GM19467 (cell line): ENCODE measurements around the gene ANTXR1.

Source experiments
- ATAC-seq: cut with Tn5 transposase; IDR thresholded peaks from one replicate; pipeline ENCODE4 v1.9.1; 2021; ENCODE audit warnings: mild to moderate bottlenecking, moderate library complexity; ENCODE audit not compliant: unreplicated experiment

Gene ANTXR1

DNA sequence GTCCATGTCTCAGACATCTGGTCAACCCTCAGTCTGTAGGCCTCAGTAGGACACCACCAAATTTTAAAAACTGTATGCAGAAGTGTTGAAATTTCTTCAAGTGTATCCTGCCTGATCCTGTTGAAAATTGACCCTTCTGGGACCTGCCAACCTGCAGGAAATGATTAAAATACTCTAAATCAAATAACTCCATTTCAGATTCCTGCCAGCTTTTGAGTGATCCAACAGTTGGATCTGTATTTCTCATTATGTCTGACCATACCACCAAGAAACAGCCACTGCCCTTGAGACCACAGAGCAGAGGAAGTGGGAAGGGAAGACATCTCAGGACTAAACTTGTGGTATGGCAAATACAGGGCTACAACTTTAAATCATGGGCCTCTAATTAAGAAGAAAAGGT, 113.4 kb downstream of the ANTXR1 start:
- ATAC-seq, result no peak

GRCh38 chr2:69131452-69131851, 118.5 kb downstream of the ANTXR1 start:
- no peak for ATAC-seq

DNA sequence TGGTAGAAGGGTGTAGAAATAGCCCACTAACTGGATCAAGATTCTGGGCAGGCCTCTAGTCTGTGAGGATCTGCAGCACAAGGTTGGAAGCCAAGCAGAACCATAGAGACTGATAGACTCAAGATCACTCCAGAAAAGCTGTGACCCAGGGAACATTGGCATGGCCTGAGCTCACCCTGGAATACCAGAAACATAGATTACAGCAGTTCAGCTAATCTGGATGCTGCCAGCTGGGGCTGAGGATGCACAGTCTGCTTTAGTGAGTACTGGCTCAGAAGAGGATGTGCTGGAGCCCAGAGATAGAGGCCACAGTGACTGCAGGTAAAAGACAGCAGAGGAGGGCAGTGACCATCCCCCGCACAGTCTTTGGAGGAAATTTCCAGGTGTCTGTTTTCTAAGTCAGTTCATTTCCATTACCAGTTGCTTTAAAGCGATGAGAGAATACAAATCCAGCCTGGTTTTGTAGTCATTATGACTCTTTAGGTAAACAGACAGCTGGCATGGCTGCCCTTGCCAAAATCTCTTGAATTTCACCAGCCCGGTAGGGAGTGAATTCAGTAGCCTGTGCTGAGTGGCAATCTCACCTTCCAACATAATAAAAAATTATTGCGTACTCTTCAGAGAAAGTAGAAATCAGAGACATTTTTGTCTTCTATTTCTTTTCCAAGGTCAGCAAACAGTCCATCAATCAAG, 119.2 kb downstream of the ANTXR1 start:
- ATAC-seq, result no peak

GRCh38 chr2:69132960-69133590, 120.1 kb downstream of the ANTXR1 start:
- no peak for ATAC-seq

DNA sequence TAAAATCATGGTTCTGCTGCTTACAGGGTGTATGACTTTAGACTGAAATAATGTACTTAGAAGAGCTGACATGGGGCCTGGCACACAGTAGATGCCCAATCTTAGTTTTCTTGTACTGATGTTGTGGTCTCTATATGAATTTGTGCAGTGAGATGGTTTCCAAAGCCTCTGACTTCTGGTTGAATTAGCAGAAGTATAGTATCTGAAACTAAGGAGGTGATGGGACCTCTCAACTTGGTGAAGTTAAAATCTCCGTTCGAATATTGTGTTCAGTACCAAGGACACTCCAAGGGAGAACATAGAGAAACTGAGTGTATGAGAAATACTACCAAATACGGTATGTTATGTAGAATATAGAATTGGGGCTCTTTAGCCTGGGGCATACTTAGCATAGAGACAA, 120.9 kb downstream of the ANTXR1 start:
- ATAC-seq, result no peak

GRCh38 chr2:69134306-69134945, 121.4 kb downstream of the ANTXR1 start:
- no peak for ATAC-seq

DNA sequence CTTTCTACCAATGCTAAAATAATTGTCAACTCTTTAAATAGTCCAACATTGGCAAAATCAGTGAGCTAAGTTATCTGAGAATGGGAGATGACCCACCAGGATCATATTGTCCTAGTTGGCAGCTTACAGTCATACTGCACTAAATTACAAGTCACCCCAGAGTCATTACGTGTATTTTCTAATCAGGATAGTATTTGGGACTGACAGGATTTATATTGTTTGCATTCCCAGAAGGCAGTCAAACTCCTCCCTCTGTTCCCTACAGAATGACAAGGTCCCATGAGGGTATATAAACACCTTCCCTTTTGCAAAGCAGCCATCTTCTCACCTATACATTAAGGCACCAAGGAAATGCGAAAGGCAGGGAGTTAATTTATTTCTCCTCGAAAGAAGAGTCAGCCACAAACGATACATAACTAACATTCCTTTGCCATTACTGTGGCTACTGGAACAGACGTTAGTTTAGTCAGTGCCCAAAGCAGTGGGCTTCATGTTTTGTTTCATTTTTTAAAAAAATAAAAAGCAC, 125.3 kb downstream of the ANTXR1 start:
- no peak for ATAC-seq

DNA sequence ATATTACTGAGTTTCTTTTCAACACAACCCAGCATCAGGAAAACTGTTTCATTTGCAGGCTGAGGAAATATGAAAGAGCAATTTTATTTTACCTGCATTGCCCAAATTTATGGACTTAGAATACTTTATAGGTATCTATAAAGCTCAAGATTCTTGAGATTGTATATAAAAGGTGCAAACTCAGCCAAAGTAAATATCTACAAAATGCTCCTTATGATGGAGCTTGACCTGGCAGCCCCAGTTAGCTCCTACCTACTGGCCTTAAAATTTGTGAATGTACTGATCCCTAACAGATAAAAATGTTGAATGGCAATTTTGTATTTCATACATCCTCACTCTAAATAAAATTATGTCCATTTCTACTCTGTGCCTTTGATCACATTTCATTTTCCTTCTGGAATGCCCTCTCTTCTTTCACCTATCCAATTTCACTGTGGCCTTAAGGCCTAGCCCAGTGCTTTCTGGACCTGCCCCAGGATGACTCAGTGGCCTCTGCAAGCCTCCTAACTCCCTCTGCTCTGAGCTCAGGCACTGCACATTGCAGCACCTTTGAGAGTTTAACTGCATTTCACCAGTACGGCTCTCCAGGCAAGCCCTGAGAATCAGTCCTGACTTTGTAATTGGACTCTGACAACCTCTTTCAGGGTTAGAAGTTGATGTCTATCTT, 125.9 kb downstream of the ANTXR1 start:
- no peak for ATAC-seq

- no peak for ATAC-seq
Observed at GRCh38 chr2:69139778-69140670, 127.0 kb downstream of the ANTXR1 start.

GRCh38 chr2:69141061-69141460, 128.1 kb downstream of the ANTXR1 start:
- no peak for ATAC-seq

DNA sequence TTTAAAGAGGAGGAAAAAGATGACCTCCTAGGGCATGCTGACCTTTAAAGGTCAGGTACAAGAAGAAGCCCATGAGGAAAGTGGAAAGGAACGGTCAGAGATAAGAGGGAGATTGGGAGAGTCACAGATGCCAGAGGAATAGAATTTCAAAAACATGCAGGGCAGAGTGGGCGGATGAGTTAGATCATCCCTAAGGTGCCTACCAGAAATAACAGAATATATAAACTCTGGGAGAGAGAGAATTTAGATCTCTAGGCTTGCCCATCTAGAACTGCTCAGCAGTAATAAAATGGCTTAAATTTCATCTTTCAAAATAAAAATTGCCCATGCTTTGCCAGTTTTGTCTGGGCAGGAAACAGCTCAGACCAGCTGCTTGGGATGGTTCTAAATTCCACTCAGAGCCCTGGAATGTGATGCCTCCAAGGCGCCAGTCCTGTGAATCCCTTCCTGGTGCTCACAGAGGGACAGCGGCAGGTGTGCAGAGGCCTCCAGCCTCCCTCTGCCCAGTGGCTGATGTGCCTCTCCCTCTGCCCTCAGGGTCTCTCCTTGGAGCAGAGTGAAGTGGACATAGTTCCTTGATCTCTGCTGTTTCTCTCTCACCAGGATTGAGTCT, 130.9 kb downstream of the ANTXR1 start:
- no peak for ATAC-seq

- ATAC-seq, result no peak
Observed at GRCh38 chr2:69145204-69145603, 132.2 kb downstream of the ANTXR1 start.

DNA sequence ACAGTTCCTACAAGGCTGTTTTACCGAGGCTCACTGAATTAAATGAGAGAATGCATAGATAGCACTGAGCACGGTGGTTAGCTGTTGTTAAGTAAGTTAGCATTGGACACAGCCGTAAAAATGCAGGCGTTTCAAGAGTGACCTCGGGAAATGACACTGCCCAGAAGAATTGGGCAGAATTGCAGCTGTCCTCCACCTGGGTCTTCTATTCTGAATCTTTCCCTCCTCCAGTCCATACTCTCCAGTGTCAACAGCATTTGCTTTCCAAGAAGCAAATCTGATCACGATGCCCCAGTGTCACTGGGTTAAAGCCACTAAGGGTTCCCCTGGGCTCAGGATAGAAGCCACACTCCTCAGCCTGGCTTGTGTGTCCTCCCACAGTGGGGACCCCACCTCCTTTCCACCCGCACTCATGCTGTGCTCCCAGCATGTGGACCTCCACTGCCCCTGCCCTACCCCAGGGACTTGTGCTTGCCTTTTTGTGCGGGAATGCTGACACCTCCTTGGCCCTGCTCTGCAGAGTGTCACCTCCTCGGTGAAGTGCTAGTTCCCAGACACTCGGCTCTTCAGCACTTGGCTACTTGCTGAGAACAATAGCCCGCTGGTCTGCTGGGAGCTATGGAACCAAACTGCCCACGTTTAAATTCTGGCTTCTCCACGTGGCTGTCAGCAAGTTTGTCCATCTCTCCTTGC, 135.0 kb downstream of the ANTXR1 start:
- no peak for ATAC-seq

GRCh38 chr2:69149631-69150215, 136.7 kb downstream of the ANTXR1 start:
- no peak for ATAC-seq

DNA sequence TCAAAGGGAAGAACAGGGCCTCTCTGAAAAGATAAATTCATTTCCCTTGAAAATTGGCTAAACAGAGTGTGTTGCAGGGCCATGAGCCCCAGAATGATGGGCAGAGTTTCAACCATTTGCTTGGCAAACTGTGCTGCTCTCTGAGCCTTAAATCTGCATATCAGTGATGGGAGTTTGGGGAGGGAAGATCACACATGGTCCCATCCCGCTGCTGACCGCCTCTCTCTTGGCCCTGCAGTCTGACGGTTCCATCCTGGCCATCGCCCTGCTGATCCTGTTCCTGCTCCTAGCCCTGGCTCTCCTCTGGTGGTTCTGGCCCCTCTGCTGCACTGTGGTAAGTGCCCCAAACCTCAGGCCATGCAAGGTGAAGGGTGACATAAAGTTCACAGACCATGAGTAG, 139.0 kb downstream of the ANTXR1 start:
- ATAC-seq, result no peak

GRCh38 chr2:69152847-69153583, 140.0 kb downstream of the ANTXR1 start:
- ATAC-seq, result no peak

DNA sequence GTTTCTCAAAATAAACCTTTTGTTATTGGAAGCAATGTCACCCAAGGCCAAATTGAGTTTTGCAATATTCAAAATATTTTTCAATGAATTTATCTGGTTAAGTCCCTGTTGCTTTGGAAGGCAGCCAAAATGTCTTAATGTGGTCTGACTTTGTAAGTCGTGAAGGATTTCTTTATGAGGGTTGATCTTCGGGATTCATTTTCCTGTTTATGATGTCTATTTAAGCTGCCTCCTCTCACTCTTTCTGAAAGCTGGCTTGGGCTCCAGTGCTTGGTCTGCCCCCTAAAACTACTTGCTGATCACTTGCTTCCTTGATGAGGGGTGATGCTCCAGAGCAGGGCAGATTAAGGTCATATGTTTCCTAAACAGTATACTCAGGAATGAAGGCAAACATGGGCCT, 141.1 kb downstream of the ANTXR1 start:
- no peak for ATAC-seq

GRCh38 chr2:69156624-69157023, 143.6 kb downstream of the ANTXR1 start:
- ATAC-seq, result no peak
